Adrenal gland (tissue), 12 donors: ENCODE data around the gene ITGBL1. TPM values are rescaled to one million over a fixed set of nuclear protein-coding genes. Genes with fewer than 3 reads are reported as not detected.

ENCODE experiments used
- DNase-seq, 7 donors: peaks; one replicate each; pipeline ENCODE4 v3.0.0-alpha.2; 2019 to 2020
- H3K27ac ChIP-seq, 5 donors: fragments of 200-600 bp; sonication (generic) in 4 of 5; 1 replicate in 3 of 5; 2 replicates in 2 of 5; pipeline versions ENCODE4 v1.5.1 to v1.8.0; 2016 to 2020; ENCODE audit warnings: mild to moderate bottlenecking in 1 of 5
- H3K27me3 ChIP-seq: fragments of 200-600 bp; 2 replicates; pipeline ENCODE4 v1.8.0; 2021
- H3K36me3 ChIP-seq, 2 donors: fragments of 200-600 bp; replicated peaks in 1 of 2; 1 replicate in 1 of 2; 2 replicates in 1 of 2; pipeline versions ENCODE4 v1.5.1 to v1.8.0; 2018 to 2022
- H3K4me1 ChIP-seq, 2 donors: fragments of 200-600 bp; replicated peaks in 1 of 2; 1 replicate in 1 of 2; 2 replicates in 1 of 2; pipeline versions ENCODE4 v1.5.1 to v1.8.0; 2018 to 2021
- H3K4me3 ChIP-seq, 4 donors: fragments of 200-600 bp; sonication (generic) in 3 of 4; one replicate each; pipeline ENCODE4 v1.5.1; 2016 to 2018
- H3K9me3 ChIP-seq, 3 donors: fragments of 200-600 bp; sonication (generic) in 1 of 3; replicated peaks in 1 of 3; 1 replicate in 2 of 3; 2 replicates in 1 of 3; pipeline versions ENCODE4 v1.5.1 to v1.8.0; 2016 to 2021
- POLR2A ChIP-seq, 2 donors: fragments of 450-650 bp; IDR thresholded peaks; one replicate each; pipeline ENCODE4 v1.6.1; 2017; ENCODE audit warnings: antibody characterized with exemption in 2 of 2, mild to moderate bottlenecking in 2 of 2, moderate library complexity in 1 of 2
- WGBS, 4 donors: extraction: QIAGEN DNeasy Blood & Tissue Kit in 2 of 4; methylation state at CpG; one replicate each; pipeline versions ENCODE4 v1.1.5 to v1.1.7; 2013 to 2017; 5-methylcytosine and 5-hydroxymethylcytosine counted together
- intact Hi-C, 2 donors: fragments of 100-400 bp; cut with DNase I; formaldehyde crosslinking; loops; one replicate each; pipeline versions ENCODE4 v1.14.1 to v1.15.0; 2022 to 2023
- polyA plus RNA-seq, 3 donors: library from polyadenylated mRNA; stranded (reverse); fragments of 200-250 nt in 2 of 3; fragments of 350-450 nt in 1 of 3; fragmentation: Illumina TruSeq in 1 of 3; extraction: RNeasy Lipid Tissue Mini Kit (QIAGEN cat#74804) in 1 of 3; gene quantifications; one replicate each; pipeline ENCODE4 v1.2.3, GENCODE V29; 2013 to 2014
- total RNA-seq, 9 donors: library from RNA; depleted of rRNA in 4 of 9; stranded (reverse); fragments of >200 nt in 4 of 9; fragments of 120-200 nt in 1 of 9; fragmentation: NEBNext Ultra II Directional in 1 of 9; extraction: Animal tissue kit (Norgen Biotek cat#: 25700) in 1 of 9; gene quantifications; one replicate each; pipeline versions ENCODE4 v1.1.0 to v1.2.4, GENCODE V29; 2013 to 2023
- TF ChIP-seq, protein P1 (sequence below), 6 experiments: fragments of 450-650 bp in 4 of 6; fragments of 200-600 bp in 2 of 6; sonication (generic) in 1 of 6; IDR thresholded peaks; 1 replicate in 5 of 6; 2 replicates in 1 of 6; pipeline versions ENCODE4 v1.5.1 to v1.8.0; 2016 to 2021; ENCODE audit warnings: antibody characterized with exemption in 6 of 6, mild to moderate bottlenecking in 2 of 6, moderate library complexity in 1 of 6
- donor health status: healthy with polysubstance abuse.
- donor health status: Bipolar disorder and iron deficiency.
- donor health status: DM: yes; HTN: yes; CAD: no.
- donor health status: DM: no; HTN: no; CAD: no.
- donor health status: DM: no; HTN: no; CAD: no.
- donor health status: DM: yes; HTN: yes; CAD: no.

Gene ITGBL1
- total and polyA plus RNA-seq, 12 donors = 1.4 to 8.3 (median 4.8) TPM

DNA sequence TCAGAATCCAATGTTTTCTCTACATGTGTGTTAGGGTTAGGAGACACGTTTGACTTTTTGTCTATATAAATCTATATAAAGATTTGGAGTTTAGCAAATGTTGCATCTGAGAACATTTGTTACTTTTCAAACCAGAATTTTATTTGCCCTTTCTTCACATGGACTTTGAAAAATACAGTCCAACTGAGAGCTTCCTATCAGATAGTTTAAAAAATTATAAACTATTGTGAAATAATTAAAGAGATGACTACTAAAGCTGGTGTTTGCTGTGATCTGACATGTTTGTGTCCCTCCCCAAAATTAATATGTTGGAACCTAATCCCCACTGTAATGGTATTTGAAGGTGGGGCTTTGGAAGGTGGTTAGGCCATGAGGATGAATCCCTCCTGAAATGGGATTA lies 297.1 kb downstream of the ITGBL1 start:
- Histone ChIP-seq H3K27ac (no peak overlapping the region), H3K9me3 (no peaks in the 10 kb centered on the region), H3K36me3 (no peaks in the 10 kb centered on the region), H3K4me3 (no peak overlapping the region), H3K4me1 (no peaks in the 10 kb centered on the region), H3K27me3 (no peaks in the 10 kb centered on the region)
- intact Hi-C loops = no loop called here
- DNase-seq = no peak
- WGBS, 4 donors = 80 to 95% (median 86%) methylated on average over 1 of the region's 1 CpG
- no peak for TF ChIP-seq POLR2A (IDR thresholded peaks at IDR 0.05)
- TF ChIP-seq, protein P1, sequence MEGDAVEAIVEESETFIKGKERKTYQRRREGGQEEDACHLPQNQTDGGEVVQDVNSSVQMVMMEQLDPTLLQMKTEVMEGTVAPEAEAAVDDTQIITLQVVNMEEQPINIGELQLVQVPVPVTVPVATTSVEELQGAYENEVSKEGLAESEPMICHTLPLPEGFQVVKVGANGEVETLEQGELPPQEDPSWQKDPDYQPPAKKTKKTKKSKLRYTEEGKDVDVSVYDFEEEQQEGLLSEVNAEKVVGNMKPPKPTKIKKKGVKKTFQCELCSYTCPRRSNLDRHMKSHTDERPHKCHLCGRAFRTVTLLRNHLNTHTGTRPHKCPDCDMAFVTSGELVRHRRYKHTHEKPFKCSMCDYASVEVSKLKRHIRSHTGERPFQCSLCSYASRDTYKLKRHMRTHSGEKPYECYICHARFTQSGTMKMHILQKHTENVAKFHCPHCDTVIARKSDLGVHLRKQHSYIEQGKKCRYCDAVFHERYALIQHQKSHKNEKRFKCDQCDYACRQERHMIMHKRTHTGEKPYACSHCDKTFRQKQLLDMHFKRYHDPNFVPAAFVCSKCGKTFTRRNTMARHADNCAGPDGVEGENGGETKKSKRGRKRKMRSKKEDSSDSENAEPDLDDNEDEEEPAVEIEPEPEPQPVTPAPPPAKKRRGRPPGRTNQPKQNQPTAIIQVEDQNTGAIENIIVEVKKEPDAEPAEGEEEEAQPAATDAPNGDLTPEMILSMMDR (IDR thresholded peaks at IDR 0.05) = no peak

DNA sequence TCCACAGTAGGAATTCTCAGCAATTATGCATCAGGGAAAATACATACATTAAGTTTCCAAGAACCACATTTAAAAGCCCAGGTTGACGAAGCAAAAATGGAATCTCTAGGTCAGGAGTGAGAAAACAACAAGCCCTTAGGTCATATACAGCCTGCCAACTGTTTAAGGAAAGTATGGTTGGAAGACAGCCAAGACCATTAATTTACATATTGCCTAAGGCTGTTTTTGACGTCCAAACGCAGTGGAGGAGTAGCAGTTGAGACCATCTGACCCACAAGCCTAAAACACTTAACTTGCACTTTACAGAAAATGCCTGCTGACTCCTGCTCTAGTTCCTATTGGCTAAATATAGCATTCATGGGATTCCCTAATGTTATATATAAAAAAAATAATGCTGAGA lies 299.0 kb downstream of the ITGBL1 start:
- H3K27ac ChIP-seq = no peak overlapping the region
- 14 to 26% (median 19%) methylated on average over 3 of the region's 3 CpGs for WGBS, 4 donors
- intact Hi-C loops = loop anchor here in 1 of 2 donors (10.0 kb wide), 2 partner anchors 247 to 607 kb away; no protein-coding TSS in a partner anchor
- H3K4me3 ChIP-seq = no peak overlapping the region
- no peak for DNase-seq
- H3K4me1 ChIP-seq = no peaks in the 10 kb centered on the region
- TF ChIP-seq POLR2A (IDR thresholded peaks at IDR 0.05) = no peak
- TF ChIP-seq, protein P1 (IDR thresholded peaks at IDR 0.05) = no peak
- H3K36me3 ChIP-seq = no peaks in the 10 kb centered on the region
- H3K9me3 ChIP-seq = no peaks in the 10 kb centered on the region
- H3K27me3 ChIP-seq = no peaks in the 10 kb centered on the region

DNA sequence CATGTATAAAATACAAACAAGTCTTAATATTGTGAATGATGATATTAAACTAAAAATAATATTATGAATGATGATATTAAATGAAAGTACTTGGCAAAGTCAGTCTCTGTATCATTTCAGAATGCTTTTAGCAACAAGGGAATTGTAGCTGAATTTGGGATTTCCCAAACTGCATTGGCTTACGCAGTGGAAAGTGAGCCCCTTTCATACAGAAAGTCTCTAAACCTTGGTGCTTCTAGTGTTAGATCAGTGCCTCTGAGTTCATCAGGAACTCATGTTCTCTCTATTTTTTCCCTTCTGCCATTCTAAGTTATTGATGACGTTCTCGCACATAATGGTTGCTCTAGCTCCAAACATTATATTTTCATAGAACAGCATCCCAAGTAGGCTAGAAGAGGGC lies 300.0 kb downstream of the ITGBL1 start:
- DNase-seq = no peak
- Histone ChIP-seq H3K36me3 (no peaks in the 10 kb centered on the region), H3K4me3 (no peak overlapping the region), H3K4me1 (no peaks in the 10 kb centered on the region), H3K27ac (no peak overlapping the region), H3K9me3 (no peaks in the 10 kb centered on the region), H3K27me3 (no peaks in the 10 kb centered on the region)
- WGBS, 4 donors = 91 to 96% (median 93%) methylated on average over 3 of the region's 3 CpGs
- intact Hi-C loops = loop anchor here in 1 of 2 donors (10.0 kb wide), 2 partner anchors 248 to 608 kb away; no protein-coding TSS in a partner anchor
- TF ChIP-seq POLR2A (IDR thresholded peaks at IDR 0.05) = no peak
- TF ChIP-seq, protein P1 (IDR thresholded peaks at IDR 0.05) = no peak

DNA sequence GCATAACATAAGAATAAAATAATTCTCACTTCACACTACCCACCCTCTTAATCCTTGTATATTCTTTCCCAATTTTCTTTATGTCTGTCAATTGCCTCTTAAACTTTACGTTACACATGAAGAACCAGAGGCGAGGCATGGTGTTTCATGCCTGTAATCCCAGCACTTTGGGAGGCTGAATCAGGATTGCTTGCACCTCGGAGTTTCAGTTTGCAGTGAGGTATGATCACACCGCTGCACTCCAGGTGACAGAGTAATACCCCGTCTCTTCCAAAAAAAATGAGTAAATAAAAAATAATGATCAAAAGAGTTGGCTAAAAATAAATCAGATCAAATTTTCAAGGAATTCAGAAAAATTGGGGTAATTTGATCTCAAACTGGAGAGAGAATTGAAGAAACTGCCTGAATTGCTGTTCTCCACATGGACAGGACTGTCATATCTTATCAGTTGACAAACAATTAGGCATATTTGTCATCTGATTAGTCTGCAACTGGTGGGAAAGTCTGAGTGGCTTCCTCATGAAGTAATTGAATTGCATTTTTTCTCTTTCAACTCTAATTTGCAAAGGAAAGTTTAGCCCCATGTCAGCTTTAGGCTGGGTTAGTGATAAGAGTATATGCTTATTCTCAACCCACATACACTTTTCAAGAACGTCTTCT lies 302.9 kb downstream of the ITGBL1 start:
- no peak overlapping the region for H3K27ac ChIP-seq
- no peaks in the 10 kb centered on the region for H3K4me1 ChIP-seq
- H3K36me3 ChIP-seq = no peaks in the 10 kb centered on the region
- H3K4me3 ChIP-seq = no peak overlapping the region
- intact Hi-C loops = loop anchor here in 1 of 2 donors (10.0 kb wide), 2 partner anchors 251 to 611 kb away; no protein-coding TSS in a partner anchor
- TF ChIP-seq, protein P1 (IDR thresholded peaks at IDR 0.05) = no peak
- no peak for TF ChIP-seq POLR2A (IDR thresholded peaks at IDR 0.05)
- H3K9me3 ChIP-seq = no peaks in the 10 kb centered on the region
- peaks cover 3% of the 10 kb centered on the region for H3K27me3 ChIP-seq
- DNase-seq = no peak
- 70 to 77% (median 72%) methylated on average over 6 of the region's 6 CpGs for WGBS, 4 donors
